Thyroid gland (tissue), 4 donors: ENCODE measurements around the gene E2F6. TPM values are rescaled to one million over a fixed set of nuclear protein-coding genes. Genes with fewer than 3 reads are reported as not detected.

Experiments
- DNase-seq, 2 donors: peaks; one replicate each; pipeline ENCODE4 v3.0.0-alpha.2; 2019
- H3K27ac ChIP-seq, 3 donors: fragments of 200-600 bp; sonication (generic); 1 replicate in 2 of 3; 2 replicates in 1 of 3; pipeline ENCODE4 v1.5.1; 2016 to 2019; ENCODE audit warnings: mild to moderate bottlenecking in 1 of 3, moderate library complexity in 1 of 3
- H3K27me3 ChIP-seq: fragments of 200-600 bp; sonication (generic); one replicate; pipeline ENCODE4 v1.5.1; 2019
- H3K36me3 ChIP-seq, 2 donors: fragments of 200-600 bp; sonication (generic); one replicate each; pipeline ENCODE4 v1.5.1; 2016 to 2019
- H3K4me1 ChIP-seq, 2 donors: fragments of 200-600 bp; sonication (generic); one replicate each; pipeline ENCODE4 v1.5.1; 2017 to 2019
- H3K4me3 ChIP-seq, 3 donors: fragments of 200-600 bp; sonication (generic); replicated peaks in 1 of 3; 1 replicate in 2 of 3; 2 replicates in 1 of 3; pipeline ENCODE4 v1.5.1; 2016; ENCODE audit warnings: mild to moderate bottlenecking in 1 of 3
- H3K9me3 ChIP-seq: fragments of 200-600 bp; sonication (generic); one replicate; pipeline ENCODE4 v1.5.1; 2017
- CTCF ChIP-seq, 6 experiments: fragments of 200-600 bp in 3 of 6; fragments of 450-650 bp in 3 of 6; sonication (generic) in 3 of 6; IDR thresholded peaks; one replicate each; pipeline ENCODE4 v1.5.1; 2016 to 2019; ENCODE audit warnings: antibody characterized with exemption in 6 of 6, mild to moderate bottlenecking in 2 of 6, inconsistent platforms in 1 of 6, moderate library complexity in 1 of 6
- POLR2A ChIP-seq, 2 donors: fragments of 450-650 bp; IDR thresholded peaks; one replicate each; pipeline ENCODE4 v1.6.1; 2017; ENCODE audit warnings: antibody characterized with exemption in 2 of 2, mild to moderate bottlenecking in 2 of 2, moderate library complexity in 1 of 2
- WGBS, 2 donors: methylation state at CpG; one replicate each; pipeline ENCODE4 v1.1.5; 2017; 5-methylcytosine and 5-hydroxymethylcytosine counted together
- intact Hi-C: fragments of 100-400 bp; cut with DNase I; formaldehyde crosslinking; loops from one replicate; pipeline ENCODE4 v1.15.1; 2023
- total RNA-seq, 4 donors: library from RNA; depleted of rRNA; stranded (reverse); fragments of >200 nt; gene quantifications; one replicate each; pipeline ENCODE4 v1.2.3, GENCODE V29; 2016

E2F6 gene, protein sequence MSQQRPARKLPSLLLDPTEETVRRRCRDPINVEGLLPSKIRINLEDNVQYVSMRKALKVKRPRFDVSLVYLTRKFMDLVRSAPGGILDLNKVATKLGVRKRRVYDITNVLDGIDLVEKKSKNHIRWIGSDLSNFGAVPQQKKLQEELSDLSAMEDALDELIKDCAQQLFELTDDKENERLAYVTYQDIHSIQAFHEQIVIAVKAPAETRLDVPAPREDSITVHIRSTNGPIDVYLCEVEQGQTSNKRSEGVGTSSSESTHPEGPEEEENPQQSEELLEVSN
- 10 to 100 TPM; 15.7 to 26.2 (median 21.2) TPM for total RNA-seq

DNA sequence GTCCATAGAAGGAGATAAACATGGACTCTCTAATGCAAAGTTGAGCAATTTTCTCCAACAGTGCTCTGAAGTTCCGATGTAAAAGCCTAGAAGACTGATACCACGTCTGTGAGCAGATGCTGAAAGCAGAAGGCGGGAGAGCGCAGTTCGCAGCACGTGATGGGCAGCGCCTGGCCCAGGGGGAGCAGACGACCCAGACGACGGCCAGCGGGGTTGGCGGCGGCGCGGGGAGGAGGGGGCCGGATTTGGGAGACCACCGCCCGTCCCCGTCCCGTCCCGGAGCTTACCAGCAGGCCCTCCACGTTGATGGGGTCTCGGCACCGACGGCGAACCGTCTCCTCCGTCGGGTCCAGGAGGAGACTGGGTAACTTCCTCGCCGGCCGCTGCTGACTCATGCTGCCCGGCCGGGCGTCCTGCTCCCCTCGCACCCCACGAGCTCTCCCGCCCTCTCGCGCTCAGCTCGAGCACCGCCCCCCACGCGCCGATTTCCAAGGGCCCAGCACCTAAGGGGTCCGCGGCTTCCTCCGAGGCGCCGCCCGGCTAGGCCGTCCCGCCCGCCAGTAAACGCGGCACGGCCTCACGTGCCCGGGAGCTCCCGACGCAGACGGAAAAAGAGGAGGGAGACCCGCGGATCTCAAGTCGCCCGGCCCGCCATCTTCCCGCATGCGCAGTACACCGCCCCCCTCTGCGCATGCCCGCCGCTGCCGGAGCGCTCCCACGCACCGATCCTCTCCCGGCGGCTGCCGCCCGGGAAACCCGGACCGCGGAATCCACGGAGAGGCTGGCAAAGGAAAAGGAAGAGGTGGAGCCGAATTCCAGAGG, at the start of gene E2F6:
Gene E2F6 (minus strand): TSS at position 677 of the 822 bp plus-strand sequence. CDS start 282 bp downstream, at position 395.
- Histone ChIP-seq H3K36me3 (no peaks in the 10 kb centered on the region), H3K27me3 (no peaks in the 10 kb centered on the region), H3K27ac (peak within 1 kb of the TSS; percentile 67 to 84 (median 75)), H3K9me3 (no peaks in the 10 kb centered on the region), H3K4me3 (peak within 1 kb of the TSS; percentile 55 to 65 (median 59)), H3K4me1 (peaks cover 2 to 3% of the 10 kb centered on the region in 2 donors)
- WGBS, 2 donors: 0 to 1% methylated on average over 32 to 33 of the region's 86 CpGs
- TF ChIP-seq CTCF (IDR thresholded peaks at IDR 0.05) (peak in 1 of 6 experiments; percentile 35), POLR2A (IDR thresholded peaks at IDR 0.05) (peak in 1 of 2 donors; percentile 75)
- intact Hi-C loops: no loop called here
- DNase-seq: peak; percentile 90 to 94

- TF ChIP-seq POLR2A (IDR thresholded peaks at IDR 0.05) (no peak), CTCF (IDR thresholded peaks at IDR 0.05) (no peak)
- Histone ChIP-seq H3K9me3 (no peaks in the 10 kb centered on the region), H3K4me1 (no peaks in the 10 kb centered on the region), H3K27me3 (no peaks in the 10 kb centered on the region), H3K36me3 (no peaks in the 10 kb centered on the region), H3K27ac (no peak overlapping the region), H3K4me3 (no peak overlapping the region)
- intact Hi-C loops: no loop called here
- DNase-seq: peak in 1 of 2 donors; percentile 10
- WGBS, 2 donors: 28 to 32% methylated on average over 5 to 6 of the region's 6 CpGs
Measured at GRCh38 chr2:11515490-11515981, 49.6 kb upstream of the E2F6 start.

GRCh38 chr2:11514904-11515303, 48.9 kb upstream of the E2F6 start:
- Histone ChIP-seq H3K4me1 (no peaks in the 10 kb centered on the region), H3K9me3 (no peaks in the 10 kb centered on the region), H3K36me3 (no peaks in the 10 kb centered on the region), H3K4me3 (no peak overlapping the region), H3K27ac (no peak overlapping the region), H3K27me3 (no peaks in the 10 kb centered on the region)
- WGBS, 2 donors: 87 to 88% methylated on average over 6 of the region's 6 CpGs
- DNase-seq: no peak
- TF ChIP-seq POLR2A (IDR thresholded peaks at IDR 0.05) (no peak), CTCF (IDR thresholded peaks at IDR 0.05) (no peak)
- intact Hi-C loops: no loop called here

DNA sequence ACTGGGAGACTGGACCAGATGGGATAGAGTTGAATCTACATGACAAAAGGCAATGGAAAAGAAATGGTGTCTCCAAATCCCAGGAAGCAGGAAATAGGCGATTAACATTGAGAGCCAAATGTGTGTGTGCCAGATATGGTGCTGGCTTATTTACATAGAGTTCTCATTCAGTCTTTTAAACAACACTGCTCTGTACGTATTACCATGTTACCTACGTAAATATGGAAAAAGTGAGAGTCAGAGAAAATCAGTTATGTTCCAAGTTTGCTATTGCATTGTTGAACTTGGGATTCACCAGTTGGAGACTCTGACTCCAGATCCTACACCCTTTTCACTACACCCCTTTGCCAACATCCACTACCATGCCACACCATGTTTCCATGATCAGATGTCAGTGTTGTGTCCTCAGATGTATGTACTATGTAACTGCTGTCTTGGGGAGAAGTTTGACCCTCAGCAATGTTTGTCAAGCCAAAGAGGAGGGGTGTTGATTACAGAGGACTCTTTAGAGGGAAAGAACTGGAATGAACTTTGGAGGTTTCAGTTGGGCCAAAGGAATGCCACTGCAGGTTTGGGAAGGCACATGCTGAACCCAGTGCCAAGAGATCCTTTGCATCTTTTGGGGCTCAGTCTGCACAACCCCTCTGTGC, 48.2 kb upstream of the E2F6 start:
- 79 to 84% methylated on average over 3 of the region's 3 CpGs for WGBS, 2 donors
- DNase-seq: no peak
- intact Hi-C loops: no loop called here
- Histone ChIP-seq H3K4me3 (no peak overlapping the region), H3K9me3 (no peaks in the 10 kb centered on the region), H3K27me3 (no peaks in the 10 kb centered on the region), H3K27ac (no peak overlapping the region), H3K36me3 (no peaks in the 10 kb centered on the region), H3K4me1 (no peaks in the 10 kb centered on the region)
- TF ChIP-seq POLR2A (IDR thresholded peaks at IDR 0.05) (no peak), CTCF (IDR thresholded peaks at IDR 0.05) (no peak)
